ENCODE measurements around the gene CENPC. TPM values are rescaled to one million over a fixed set of nuclear protein-coding genes. Genes with fewer than 3 reads are reported as not detected.

The CENPC gene
- total RNA-seq, 1 experiment from 2014 or later: 11.8 TPM

DNA sequence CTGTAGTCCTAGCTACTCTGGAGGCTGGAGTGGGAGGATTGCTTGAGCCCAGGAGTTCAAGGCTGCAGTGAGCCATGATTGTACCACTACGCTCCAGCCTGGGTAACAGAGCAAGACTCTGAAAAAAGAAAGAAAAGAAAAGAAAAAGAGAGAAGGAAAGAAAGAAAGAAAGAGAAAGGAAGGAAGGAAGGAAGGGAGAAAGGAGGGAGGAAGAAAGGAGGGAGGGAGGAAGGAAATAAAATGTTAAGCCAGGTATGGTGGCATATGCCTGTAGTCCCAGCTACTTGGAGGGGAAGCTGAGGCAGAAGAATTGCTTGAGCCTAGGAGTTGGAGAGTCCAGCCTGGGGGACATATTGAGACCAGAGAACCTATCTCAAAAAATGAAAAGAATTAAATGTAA is 25.2 kb upstream of the CENPC start:
- Histone ChIP-seq H3K36me3 (ENCODE audit: insufficient read depth, low read length, poor library complexity, severe bottlenecking) (no peaks in the 10 kb centered on the region), H3K27me3 (replicated peaks; ENCODE audit: insufficient read depth, low read depth, low read length, poor library complexity) (no peaks in the 10 kb centered on the region), H3K4me3 (ENCODE audit: low read depth, low read length, poor library complexity, severe bottlenecking) (no peak overlapping the region), H3K9me3 (ENCODE audit: low read depth, low read length, poor library complexity, severe bottlenecking) (no peaks in the 10 kb centered on the region), H3K27ac (ENCODE audit: low read depth, low read length, poor library complexity, severe bottlenecking) (no peak overlapping the region), H3K4me1 (ENCODE audit: insufficient read depth, low read length, poor library complexity, severe bottlenecking) (no peaks in the 10 kb centered on the region)
- ChIA-PET POLR2A (ENCODE audit: low non-redundant PET) (no interaction called here), CTCF (no interaction called here)
- no TSS peak for BruUV-seq (replicated peaks)
- TF ChIP-seq EZH2 (IDR thresholded peaks at IDR 0.05; ENCODE audit: borderline replicate concordance, low read depth, low read length, poor library complexity, severe bottlenecking): no peak
- TF ChIP-seq, protein P1, sequence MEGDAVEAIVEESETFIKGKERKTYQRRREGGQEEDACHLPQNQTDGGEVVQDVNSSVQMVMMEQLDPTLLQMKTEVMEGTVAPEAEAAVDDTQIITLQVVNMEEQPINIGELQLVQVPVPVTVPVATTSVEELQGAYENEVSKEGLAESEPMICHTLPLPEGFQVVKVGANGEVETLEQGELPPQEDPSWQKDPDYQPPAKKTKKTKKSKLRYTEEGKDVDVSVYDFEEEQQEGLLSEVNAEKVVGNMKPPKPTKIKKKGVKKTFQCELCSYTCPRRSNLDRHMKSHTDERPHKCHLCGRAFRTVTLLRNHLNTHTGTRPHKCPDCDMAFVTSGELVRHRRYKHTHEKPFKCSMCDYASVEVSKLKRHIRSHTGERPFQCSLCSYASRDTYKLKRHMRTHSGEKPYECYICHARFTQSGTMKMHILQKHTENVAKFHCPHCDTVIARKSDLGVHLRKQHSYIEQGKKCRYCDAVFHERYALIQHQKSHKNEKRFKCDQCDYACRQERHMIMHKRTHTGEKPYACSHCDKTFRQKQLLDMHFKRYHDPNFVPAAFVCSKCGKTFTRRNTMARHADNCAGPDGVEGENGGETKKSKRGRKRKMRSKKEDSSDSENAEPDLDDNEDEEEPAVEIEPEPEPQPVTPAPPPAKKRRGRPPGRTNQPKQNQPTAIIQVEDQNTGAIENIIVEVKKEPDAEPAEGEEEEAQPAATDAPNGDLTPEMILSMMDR (conservative IDR thresholded peaks at IDR 0.05; ENCODE audit: low read depth, low read length): no peak
- intact Hi-C loops (cut with micrococcal nuclease; ENCODE audit: unreplicated experiment): no loop called here
- DNase-seq (ENCODE audit: low spot score): no peak

DNA sequence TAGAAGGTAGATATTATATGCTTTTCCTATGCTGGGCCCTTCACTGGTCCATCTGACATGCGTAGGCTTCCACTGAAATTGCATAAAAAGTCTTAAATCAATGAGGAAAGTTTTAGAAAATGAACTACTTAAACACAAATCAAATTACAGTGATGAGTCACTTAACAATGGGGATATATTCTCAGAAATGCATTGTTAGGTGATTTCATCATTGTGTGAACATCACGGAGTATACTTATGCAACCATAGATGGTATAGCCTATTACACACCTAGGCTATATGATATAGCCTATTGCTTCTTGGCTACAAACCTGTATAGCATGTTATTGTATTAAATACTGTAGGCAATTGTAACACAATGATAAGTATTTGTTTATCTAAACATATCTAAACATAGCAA is 23.5 kb upstream of the CENPC start:
- Histone ChIP-seq H3K27me3 (replicated peaks; ENCODE audit: insufficient read depth, low read depth, low read length, poor library complexity) (no peaks in the 10 kb centered on the region), H3K9me3 (ENCODE audit: low read depth, low read length, poor library complexity, severe bottlenecking) (no peaks in the 10 kb centered on the region), H3K4me1 (ENCODE audit: insufficient read depth, low read length, poor library complexity, severe bottlenecking) (no peaks in the 10 kb centered on the region), H3K4me3 (ENCODE audit: low read depth, low read length, poor library complexity, severe bottlenecking) (no peak overlapping the region), H3K27ac (ENCODE audit: low read depth, low read length, poor library complexity, severe bottlenecking) (no peak overlapping the region), H3K36me3 (ENCODE audit: insufficient read depth, low read length, poor library complexity, severe bottlenecking) (no peaks in the 10 kb centered on the region)
- DNase-seq (ENCODE audit: low spot score): no peak
- ChIA-PET CTCF (no interaction called here), POLR2A (ENCODE audit: low non-redundant PET) (no interaction called here)
- BruUV-seq (replicated peaks): no TSS peak
- TF ChIP-seq, protein P1 (conservative IDR thresholded peaks at IDR 0.05; ENCODE audit: low read depth, low read length): no peak
- TF ChIP-seq EZH2 (IDR thresholded peaks at IDR 0.05; ENCODE audit: borderline replicate concordance, low read depth, low read length, poor library complexity, severe bottlenecking): no peak
- intact Hi-C loops (cut with micrococcal nuclease; ENCODE audit: unreplicated experiment): no loop called here

DNA sequence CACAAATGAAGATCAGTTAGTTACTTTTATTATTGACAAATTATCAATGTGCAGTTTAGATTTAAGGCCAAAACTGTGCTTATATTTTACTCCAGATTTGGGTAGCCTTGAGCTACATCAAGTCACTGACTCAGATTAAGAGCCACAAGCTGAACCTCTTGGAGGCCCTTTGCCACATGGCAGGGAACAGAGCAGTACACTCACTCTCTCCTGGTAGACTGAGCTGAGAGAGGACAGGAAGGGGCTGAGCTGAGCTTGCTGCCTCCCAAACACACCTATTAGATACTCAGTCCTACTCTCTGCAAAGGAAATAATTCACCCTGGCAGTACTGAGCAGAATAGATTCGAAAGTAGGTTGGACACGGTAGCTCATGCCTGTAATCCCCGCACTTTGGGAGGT is 21.0 kb upstream of the CENPC start:
- ChIA-PET POLR2A (ENCODE audit: low non-redundant PET) (no interaction called here), CTCF (no interaction called here)
- TF ChIP-seq EZH2 (IDR thresholded peaks at IDR 0.05; ENCODE audit: borderline replicate concordance, low read depth, low read length, poor library complexity, severe bottlenecking): no peak
- TF ChIP-seq, protein P1 (conservative IDR thresholded peaks at IDR 0.05; ENCODE audit: low read depth, low read length): no peak
- Histone ChIP-seq H3K36me3 (ENCODE audit: insufficient read depth, low read length, poor library complexity, severe bottlenecking) (no peaks in the 10 kb centered on the region), H3K27me3 (replicated peaks; ENCODE audit: insufficient read depth, low read depth, low read length, poor library complexity) (no peaks in the 10 kb centered on the region), H3K4me3 (ENCODE audit: low read depth, low read length, poor library complexity, severe bottlenecking) (no peak overlapping the region), H3K4me1 (ENCODE audit: insufficient read depth, low read length, poor library complexity, severe bottlenecking) (no peaks in the 10 kb centered on the region), H3K9me3 (ENCODE audit: low read depth, low read length, poor library complexity, severe bottlenecking) (no peaks in the 10 kb centered on the region), H3K27ac (ENCODE audit: low read depth, low read length, poor library complexity, severe bottlenecking) (no peak overlapping the region)
- no TSS peak for BruUV-seq (replicated peaks)
- intact Hi-C loops (cut with micrococcal nuclease; ENCODE audit: unreplicated experiment): no loop called here
- DNase-seq (ENCODE audit: low spot score): no peak

All from A673 (cell line).